OCI-LY3 (cell line): ENCODE measurements around the gene PDXP.

Experiments
- CTCF ChIP-seq: fragments of 200-600, 300-600 bp; sonication (generic); IDR thresholded peaks from 2 replicates; pipeline ENCODE4 v1.5.1; 2014; ENCODE audit warnings: antibody characterized with exemption, low read length, low read depth
- EZH2phosphoT487 ChIP-seq: fragments of 200-600 bp; shearing (Covaris generic); IDR thresholded peaks from 2 replicates; pipeline ENCODE4 v1.6.1; 2018; ENCODE audit warnings: antibody characterized with exemption, mixed run types, low read depth

GRCh38 chr22:37674248-37674647 is 15.7 kb downstream of the PDXP start:
- TF ChIP-seq CTCF (no peak), EZH2phosphoT487 (no peak)
